K562 (cell line): ENCODE measurements around the gene ABHD16A. TPM values are rescaled to one million over a fixed set of nuclear protein-coding genes. Genes with fewer than 3 reads are reported as not detected.

Source experiments
- ARID4B ChIP-seq: sonication (generic); formaldehyde crosslinking; IDR thresholded peaks from 2 replicates; pipeline ENCODE4 v1.8.0; 2022; ENCODE audit warnings: mild to moderate bottlenecking, missing genetic modification reagents
- FOXA3 ChIP-seq, 2 experiments: fragments of 450-650 bp in 1 of 2; sonication (generic) in 1 of 2; formaldehyde crosslinking; IDR thresholded peaks in 1 of 2; conservative IDR thresholded peaks in 1 of 2; 2 replicates each; pipeline versions ENCODE4 v1.4.0 to v1.8.0; 2020 to 2022; ENCODE audit warnings: mild to moderate bottlenecking in 2 of 2, missing genetic modification reagents in 1 of 2
- HLTF ChIP-seq: fragments of 450-650 bp; IDR thresholded peaks from 2 replicates; pipeline ENCODE4 v1.6.1; 2016
- HMG20B ChIP-seq: fragments of 250-450 bp; sonication (Bioruptor Pico); IDR thresholded peaks from 2 replicates; pipeline ENCODE4 v1.5.0; 2021; ENCODE audit warnings: mild to moderate bottlenecking
- HNRNPL ChIP-seq: fragments of 200-400 bp; formaldehyde crosslinking; IDR thresholded peaks from 2 replicates; pipeline ENCODE4 v1.6.1; 2017; ENCODE audit warnings: low read depth, mild to moderate bottlenecking, low read length
- MYBL2 ChIP-seq, 2 experiments: fragments of 450-650 bp in 1 of 2; sonication (generic) in 1 of 2; formaldehyde crosslinking in 1 of 2; IDR thresholded peaks; 2 replicates each; pipeline versions ENCODE4 v1.6.1 to v1.8.1; 2017 to 2022; ENCODE audit warnings: borderline replicate concordance in 1 of 2, inconsistent platforms in 1 of 2, low read depth in 1 of 2, mild to moderate bottlenecking in 1 of 2, missing genetic modification reagents in 1 of 2, moderate library complexity in 1 of 2
- NFE2 ChIP-seq: IDR thresholded peaks from 2 replicates; pipeline ENCODE4 v1.6.1; 2014; ENCODE audit warnings: antibody characterized with exemption, low read depth
- NFRKB ChIP-seq: fragments of 450-650 bp; IDR thresholded peaks from 2 replicates; pipeline ENCODE4 v1.6.1; 2016; ENCODE audit warnings: low read depth
- PCBP1 ChIP-seq: fragments of 200-400 bp; formaldehyde crosslinking; IDR thresholded peaks from 2 replicates; pipeline ENCODE4 v1.6.1; 2018; ENCODE audit warnings: mild to moderate bottlenecking, low read depth, low read length; ENCODE audit not compliant: poor library complexity, severe bottlenecking
- PHF20 ChIP-seq: fragments of 450-650 bp; IDR thresholded peaks from 2 replicates; pipeline ENCODE4 v1.6.1; 2018; ENCODE audit not compliant: partially characterized antibody
- PRPF4 ChIP-seq: fragments of 200-400 bp; formaldehyde crosslinking; IDR thresholded peaks from one replicate; pipeline ENCODE4 v1.6.1; 2017; ENCODE audit warnings: low read length, low read depth, mild to moderate bottlenecking; ENCODE audit not compliant: insufficient read depth, poor library complexity, severe bottlenecking
- THRA ChIP-seq: fragments of 450-650 bp; IDR thresholded peaks from 2 replicates; pipeline ENCODE4 v1.6.1; 2017; ENCODE audit warnings: mild to moderate bottlenecking, moderate library complexity
- TRIM25 ChIP-seq: fragments of 450-650 bp; IDR thresholded peaks from 2 replicates; pipeline ENCODE4 v1.7.0; 2016; ENCODE audit warnings: borderline replicate concordance
- ZNF124 ChIP-seq: sonication (generic); formaldehyde crosslinking; IDR thresholded peaks from 2 replicates; pipeline ENCODE4 v1.8.1; 2022; ENCODE audit warnings: missing genetic modification reagents
- ZNF354B ChIP-seq: fragments of 250-450 bp; sonication (Bioruptor Pico); IDR thresholded peaks from 2 replicates; pipeline ENCODE4 v1.4.0; 2020
- ZNF395 ChIP-seq: fragments of 200-800 bp; sonication (Bioruptor generic); IDR thresholded peaks from 2 replicates; pipeline ENCODE4 v1.6.1; 2017; ENCODE audit warnings: missing genetic modification characterization, missing compliant biosample characterization
- ZNF586 ChIP-seq: fragments of 450-650 bp; formaldehyde crosslinking; conservative IDR thresholded peaks from 2 replicates; pipeline ENCODE4 v1.4.0; 2020; ENCODE audit warnings: mild to moderate bottlenecking, moderate library complexity
- polyA plus RNA-seq, 8 experiments: library from polyadenylated mRNA; depleted of rRNA in 4 of 8; stranded (reverse) in 5 of 8; unstranded in 3 of 8; fragments of >200 nt; fragmentation: Nextera tagmentation in 2 of 8; fragmentation: Illumina TruSeq in 1 of 8; extraction: Ambion mirVana in 2 of 8; extraction: Trizol in 1 of 8; gene quantifications; 2 replicates each; pipeline versions ENCODE4 v1.2.1 to v1.2.3, GENCODE V29; 2011 to 2014; ENCODE audit warnings: inconsistent platforms in 1 of 8, missing spikeins in 1 of 8
- total RNA-seq, 7 experiments: library from RNA; depleted of rRNA in 6 of 7; stranded (reverse); fragments of >200 nt in 6 of 7; fragmentation: Illumina TruSeq in 2 of 7; extraction: Trizol in 2 of 7; gene quantifications; 2 replicates each; pipeline versions ENCODE4 v1.2.1 to v1.2.3, GENCODE V29; 2011 to 2021; ENCODE audit warnings: low replicate concordance in 1 of 7

ABHD16A gene
- total and polyA plus RNA-seq, 9 of the 15 experiments (the other 6 are each of a cell fraction or from before 2014, with no cell fraction given), result 25.8 to 120 (median 81.6) TPM

- no peak for TF ChIP-seq FOXA3 (CRISPR knock-in tag; conservative IDR thresholded peaks at IDR 0.05 in 1 of 2, IDR thresholded peaks at IDR 0.05 in 1 of 2)
- TF ChIP-seq HMG20B (CRISPR knock-in tag), result no peak
- TF ChIP-seq ZNF395 (CRISPR knock-in tag), result no peak
- TF ChIP-seq PCBP1, result peak; percentile 98
- no peak for TF ChIP-seq MYBL2 (IDR thresholded peaks at IDR 0.05; ENCODE audit: low read depth)
- TF ChIP-seq MYBL2 (CRISPR knock-in tag; IDR thresholded peaks at IDR 0.05; ENCODE audit: borderline replicate concordance), result no peak
- TF ChIP-seq ARID4B (CRISPR knock-in tag), result peak; percentile 30
- no peak for TF ChIP-seq ZNF124
- no peak for TF ChIP-seq PHF20
- peak; percentile 82; the same call in 1 of the 2 replicates for TF ChIP-seq HLTF
- no peak for TF ChIP-seq TRIM25
- TF ChIP-seq ZNF586 (CRISPR knock-in tag), result 0 out of 2 replicates have a peak, but pooled peaks have one; percentile 29
- TF ChIP-seq HNRNPL, result no peak
- TF ChIP-seq THRA, result no peak
- no peak for TF ChIP-seq ZNF354B (CRISPR knock-in tag)
- peak; percentile 56; the same call in 1 of the 2 replicates for TF ChIP-seq NFE2
- peak; percentile 94 for TF ChIP-seq NFRKB
- peak; percentile 70 for TF ChIP-seq PRPF4
Observed at GRCh38 chr6:31665501-31666336, 37.4 kb downstream of the ABHD16A start, which contains the start of gene CSNK2B (continued).
